Body of pancreas (tissue), 4 donors: ENCODE results near the gene PERP. TPM values are rescaled to one million over a fixed set of nuclear protein-coding genes. Genes with fewer than 3 reads are reported as not detected.
A peak's percentile ranks its signal among the peaks of the same experiment; 100 is the strongest.
"Not testable (repeated sequence)": the region's sequence is repeated elsewhere in the genome, so short reads cannot be mapped to it uniquely, and the experiment has no call there.

Experiments
- ATAC-seq: fragments of 150-250 bp; one replicate; pipeline ENCODE4 v1.9.1; 2016
- DNase-seq, 4 donors: peaks; one replicate each; pipeline ENCODE4 v3.0.0-alpha.2; 2019
- H3K27ac ChIP-seq, 4 donors: fragments of 200-600 bp; sonication (generic); 1 replicate in 3 of 4; 2 replicates in 1 of 4; pipeline versions ENCODE4 v1.5.1 to v1.6.1; 2016 to 2019; ENCODE audit warnings: mild to moderate bottlenecking in 1 of 4, mixed read lengths in 1 of 4, moderate library complexity in 1 of 4
- H3K27me3 ChIP-seq, 2 donors: fragments of 200-600 bp; sonication (generic); one replicate each; pipeline ENCODE4 v1.6.0; 2016; ENCODE audit warnings: mild to moderate bottlenecking in 1 of 2
- H3K36me3 ChIP-seq, 2 donors: fragments of 200-600 bp; sonication (generic); replicated peaks in 1 of 2; 2 replicates each; pipeline ENCODE4 v1.5.1; 2016; ENCODE audit warnings: low read depth in 2 of 2; ENCODE audit not compliant: insufficient read depth in 1 of 2
- H3K4me1 ChIP-seq: fragments of 200-600 bp; sonication (generic); one replicate; pipeline ENCODE4 v1.6.0; 2016
- H3K4me3 ChIP-seq, 2 donors: fragments of 200-600 bp; sonication (generic); 1 replicate in 1 of 2; 2 replicates in 1 of 2; pipeline ENCODE4 v1.5.1; 2016 to 2019
- H3K9me3 ChIP-seq, 3 donors: fragments of 200-600 bp; sonication (generic); 1 replicate in 2 of 3; 2 replicates in 1 of 3; pipeline ENCODE4 v1.5.1; 2016
- POLR2A ChIP-seq, 3 donors: fragments of 450-650 bp; IDR thresholded peaks; one replicate each; pipeline ENCODE4 v1.6.1; 2016; ENCODE audit warnings: antibody characterized with exemption in 3 of 3, mild to moderate bottlenecking in 2 of 3
- WGBS, 2 donors: methylation state at CpG; one replicate each; pipeline ENCODE4 v1.1.5; 2017; 5-methylcytosine and 5-hydroxymethylcytosine counted together
- intact Hi-C: fragments of 100-400 bp; cut with DNase I; formaldehyde crosslinking; loops from one replicate; pipeline ENCODE4 v1.15.1; 2023
- total RNA-seq, 2 donors: library from RNA; depleted of rRNA; stranded (reverse); fragments of >200 nt; gene quantifications; one replicate each; pipeline ENCODE4 v1.1.0, GENCODE V29; 2016
- TF ChIP-seq, protein P1 (sequence below), 7 experiments: fragments of 450-650 bp in 4 of 7; fragments of 200-600 bp in 3 of 7; sonication (generic) in 3 of 7; IDR thresholded peaks; one replicate each; pipeline ENCODE4 v1.5.1; 2016 to 2019; ENCODE audit warnings: antibody characterized with exemption in 7 of 7

Gene PERP
- total RNA-seq, 2 donors from 2014 or later = 16.5 to 35.8 TPM

DNA sequence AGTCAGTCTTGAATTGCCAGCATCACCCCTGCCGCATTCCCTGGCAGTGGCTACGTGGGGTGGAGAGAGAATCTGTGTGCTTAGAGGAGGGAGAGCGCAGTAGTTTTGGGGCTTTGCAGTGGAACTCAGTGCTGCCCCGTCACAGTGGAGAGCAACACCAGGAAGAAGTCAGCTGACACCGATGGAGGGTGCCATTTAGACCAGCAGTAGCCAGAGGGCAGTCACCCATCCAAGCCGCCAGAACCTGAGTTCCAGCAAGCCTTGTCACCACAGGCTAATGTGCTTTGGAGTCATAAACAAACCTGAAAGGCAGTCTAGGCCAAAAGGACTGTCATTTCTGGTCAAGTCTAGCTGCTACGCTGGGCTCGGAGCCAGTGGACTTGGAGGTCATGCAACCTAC lies 22.0 kb upstream of the PERP start:
- intact Hi-C loops = no loop called here
- Histone ChIP-seq H3K4me1 (no peaks in the 10 kb centered on the region), H3K27me3 (no peaks in the 10 kb centered on the region), H3K27ac (no peak overlapping the region), H3K9me3 (no peaks in the 10 kb centered on the region), H3K36me3 (no peaks in the 10 kb centered on the region), H3K4me3 (no peak overlapping the region)
- ATAC-seq (peak; percentile 30), DNase-seq (peak in 1 of 4 donors; percentile 43)
- TF ChIP-seq, protein P1, sequence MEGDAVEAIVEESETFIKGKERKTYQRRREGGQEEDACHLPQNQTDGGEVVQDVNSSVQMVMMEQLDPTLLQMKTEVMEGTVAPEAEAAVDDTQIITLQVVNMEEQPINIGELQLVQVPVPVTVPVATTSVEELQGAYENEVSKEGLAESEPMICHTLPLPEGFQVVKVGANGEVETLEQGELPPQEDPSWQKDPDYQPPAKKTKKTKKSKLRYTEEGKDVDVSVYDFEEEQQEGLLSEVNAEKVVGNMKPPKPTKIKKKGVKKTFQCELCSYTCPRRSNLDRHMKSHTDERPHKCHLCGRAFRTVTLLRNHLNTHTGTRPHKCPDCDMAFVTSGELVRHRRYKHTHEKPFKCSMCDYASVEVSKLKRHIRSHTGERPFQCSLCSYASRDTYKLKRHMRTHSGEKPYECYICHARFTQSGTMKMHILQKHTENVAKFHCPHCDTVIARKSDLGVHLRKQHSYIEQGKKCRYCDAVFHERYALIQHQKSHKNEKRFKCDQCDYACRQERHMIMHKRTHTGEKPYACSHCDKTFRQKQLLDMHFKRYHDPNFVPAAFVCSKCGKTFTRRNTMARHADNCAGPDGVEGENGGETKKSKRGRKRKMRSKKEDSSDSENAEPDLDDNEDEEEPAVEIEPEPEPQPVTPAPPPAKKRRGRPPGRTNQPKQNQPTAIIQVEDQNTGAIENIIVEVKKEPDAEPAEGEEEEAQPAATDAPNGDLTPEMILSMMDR (IDR thresholded peaks at IDR 0.05) = peak in 2 of 7 experiments; percentile 4 to 29
- TF ChIP-seq POLR2A (IDR thresholded peaks at IDR 0.05) = no peak
- 74 to 90% methylated on average over 6 to 8 of the region's 8 CpGs for WGBS, 2 donors

DNA sequence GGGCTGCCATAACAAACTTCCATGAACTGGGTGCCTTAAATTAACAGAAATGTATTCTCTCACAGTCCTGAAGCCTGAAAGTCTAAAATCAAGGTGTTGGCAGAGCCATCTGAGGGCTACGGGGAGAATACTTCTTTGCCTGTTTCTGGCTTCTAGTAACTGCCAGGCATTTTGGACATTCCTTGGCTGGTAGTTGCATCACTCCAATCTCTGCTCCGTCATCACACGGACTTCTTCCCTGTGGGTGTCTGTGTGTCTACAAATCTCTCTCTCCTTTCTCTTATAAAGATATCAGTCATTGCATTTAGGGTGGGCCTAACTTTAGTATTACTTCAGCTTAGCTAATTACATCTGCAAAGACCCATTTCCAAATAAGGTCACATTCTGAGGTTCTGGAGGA lies 20.9 kb upstream of the PERP start:
- ATAC-seq (no peak), DNase-seq (no peak)
- H3K4me1 ChIP-seq = no peaks in the 10 kb centered on the region
- no peaks in the 10 kb centered on the region for H3K27me3 ChIP-seq
- no peak for TF ChIP-seq POLR2A (IDR thresholded peaks at IDR 0.05)
- TF ChIP-seq, protein P1 (IDR thresholded peaks at IDR 0.05) = no peak
- WGBS, 2 donors = 87 to 95% methylated on average over 3 of the region's 3 CpGs
- intact Hi-C loops = no loop called here
- no peak overlapping the region for H3K4me3 ChIP-seq
- no peaks in the 10 kb centered on the region for H3K36me3 ChIP-seq
- no peaks in the 10 kb centered on the region for H3K9me3 ChIP-seq
- no peak overlapping the region for H3K27ac ChIP-seq

DNA sequence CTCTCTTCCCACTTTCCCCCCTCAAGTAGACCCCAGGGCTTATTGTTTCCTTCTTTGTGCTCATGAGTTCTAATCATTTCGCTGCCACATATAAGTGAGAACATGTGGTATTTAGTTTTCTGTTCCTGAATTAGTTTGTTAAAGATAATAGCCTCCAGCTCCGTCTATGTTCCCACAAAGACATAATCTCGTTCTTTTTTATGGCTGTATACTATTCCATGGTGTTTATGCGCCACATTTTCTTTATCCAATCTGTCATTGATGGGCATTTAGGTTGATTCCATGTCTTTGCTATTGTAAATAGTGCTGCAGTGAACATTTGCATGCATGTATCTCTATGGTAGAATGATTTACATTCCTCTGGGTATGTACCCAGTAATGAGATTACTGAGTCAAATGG lies 16.9 kb upstream of the PERP start:
- DNase-seq (no peak), ATAC-seq (no peak)
- intact Hi-C loops = loop anchor here (5.0 kb wide), 1 partner anchor 168 kb away; no protein-coding TSS in a partner anchor
- H3K4me1 ChIP-seq = no peaks in the 10 kb centered on the region
- no peak overlapping the region for H3K4me3 ChIP-seq
- no peaks in the 10 kb centered on the region for H3K9me3 ChIP-seq
- no peaks in the 10 kb centered on the region for H3K36me3 ChIP-seq
- no peak overlapping the region for H3K27ac ChIP-seq
- TF ChIP-seq POLR2A (IDR thresholded peaks at IDR 0.05) = no peak
- TF ChIP-seq, protein P1 (IDR thresholded peaks at IDR 0.05) = no peak
- WGBS, 2 donors = 88% methylated on average over 4 of the region's 4 CpGs
- no peaks in the 10 kb centered on the region for H3K27me3 ChIP-seq

DNA sequence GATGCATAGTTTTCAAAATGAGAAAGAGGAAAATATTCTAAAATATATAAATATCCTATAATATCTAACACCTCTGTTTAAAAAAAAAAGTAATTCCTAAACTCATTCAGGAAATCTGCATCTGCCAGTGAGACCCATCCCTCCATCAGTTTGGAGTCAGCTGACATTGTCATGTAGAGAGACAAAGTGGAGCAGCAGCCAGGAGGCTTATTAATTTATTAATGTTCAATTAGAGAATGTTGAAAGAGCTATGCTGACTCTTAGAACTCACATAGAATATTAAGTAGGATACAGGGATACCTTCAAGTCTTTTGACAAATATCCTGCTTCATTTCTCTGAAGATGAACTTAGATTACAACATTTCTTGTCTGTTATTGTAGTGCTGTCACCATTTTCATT lies 12.8 kb upstream of the PERP start:
- Histone ChIP-seq H3K27me3 (no peaks in the 10 kb centered on the region), H3K27ac (no peak overlapping the region), H3K36me3 (no peaks in the 10 kb centered on the region), H3K9me3 (no peaks in the 10 kb centered on the region), H3K4me1 (peaks cover 5% of the 10 kb centered on the region), H3K4me3 (no peak overlapping the region)
- intact Hi-C loops = loop anchor here (5.0 kb wide), 1 partner anchor 172 kb away; no protein-coding TSS in a partner anchor
- ATAC-seq = no peak
- no peak for DNase-seq
- TF ChIP-seq, protein P1 (IDR thresholded peaks at IDR 0.05) = no peak
- TF ChIP-seq POLR2A (IDR thresholded peaks at IDR 0.05) = no peak

DNA sequence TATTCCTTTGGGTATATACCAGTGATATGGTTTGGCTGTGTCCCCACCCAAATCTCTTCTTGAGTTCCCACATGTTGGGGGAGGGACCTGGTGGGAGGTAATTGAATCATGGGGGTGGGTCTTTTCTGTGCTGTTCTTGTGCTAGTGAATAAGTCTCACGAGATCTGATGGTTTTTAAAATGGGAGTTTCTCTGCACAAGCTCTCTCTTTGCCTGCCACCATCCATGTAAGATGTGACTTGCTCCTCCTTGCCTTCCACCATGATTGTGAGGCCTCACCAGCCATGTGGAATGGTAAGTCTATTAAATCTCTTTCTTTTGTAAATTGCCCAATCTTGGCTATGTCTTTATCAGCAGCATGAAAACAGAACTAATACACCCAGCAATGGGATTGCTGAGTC lies 12.0 kb upstream of the PERP start:
- H3K36me3 ChIP-seq, DNase-seq, H3K27me3 ChIP-seq, ATAC-seq, H3K27ac ChIP-seq, H3K9me3 ChIP-seq, H3K4me3 ChIP-seq, H3K4me1 ChIP-seq, intact Hi-C loops: not testable (repeated sequence)
- WGBS, 2 donors = 80 to 90% methylated on average over 1 of the region's 1 CpG
